B cell (primary cell): ENCODE data around the gene BMAL1. TPM values are rescaled to one million over a fixed set of nuclear protein-coding genes. Genes with fewer than 3 reads are reported as not detected.

Experiments
- ATAC-seq: fragments of 200-7000 bp; cut with Tn5 transposase; one replicate; pipeline ENCODE4 v1.10.0; 2021; ENCODE audit warnings: low read depth, mild to moderate bottlenecking, moderate number of reproducible peaks, moderate library complexity
- CTCF ChIA-PET: fragments of 350-600 bp; sonication (Branson Sonifier 250); formaldehyde crosslinking; loops from one replicate; lab custom pipeline; 2021; ENCODE audit warnings: antibody characterized with exemption, inconsistent platforms; lab: Charles Lee
- POLR2A ChIA-PET: fragments of 350-600 bp; sonication (Branson Sonifier 250); formaldehyde crosslinking; loops from one replicate; lab custom pipeline; 2021; ENCODE audit warnings: antibody characterized with exemption; lab: Charles Lee
- DNase-seq: peaks from one replicate; pipeline ENCODE4 v3.0.0; 2013
- H2AFZ ChIP-seq: 2 replicates; pipeline ENCODE4 v1.6.1; 2012; ENCODE audit warnings: mild to moderate bottlenecking, low read depth, low read length; ENCODE audit not compliant: insufficient read depth, poor library complexity, severe bottlenecking
- H3K27ac ChIP-seq, 2 donors: 1 replicate in 1 of 2; 2 replicates in 1 of 2; pipeline ENCODE4 v1.5.1; 2012 to 2013; ENCODE audit warnings: low read length in 2 of 2, mild to moderate bottlenecking in 2 of 2, moderate library complexity in 1 of 2
- H3K27me3 ChIP-seq, 4 experiments: fragments of 200-600 bp in 1 of 4; sonication (generic) in 1 of 4; replicated peaks in 1 of 4; 1 replicate in 2 of 4; 2 replicates in 2 of 4; pipeline versions ENCODE4 v1.6.1 to v1.7.0; 2013 to 2016; ENCODE audit warnings: low read length in 3 of 4, mild to moderate bottlenecking in 2 of 4, mixed read lengths in 1 of 4, moderate library complexity in 1 of 4; ENCODE audit not compliant: insufficient read depth in 4 of 4, control insufficient read depth in 3 of 4; ENCODE audit errors: control extremely low read depth in 1 of 4
- H3K36me3 ChIP-seq, 2 experiments: replicated peaks in 1 of 2; 1 replicate in 1 of 2; 2 replicates in 1 of 2; pipeline versions ENCODE4 v1.6.1 to v1.7.1; 2013; ENCODE audit warnings: low read length in 1 of 2; ENCODE audit not compliant: insufficient read depth in 2 of 2, control insufficient read depth in 1 of 2; ENCODE audit errors: control extremely low read depth in 1 of 2, extremely low read depth in 1 of 2
- H3K4me1 ChIP-seq, 2 donors: fragments of 200-600 bp in 1 of 2; sonication (generic) in 1 of 2; 1 replicate in 1 of 2; 2 replicates in 1 of 2; pipeline versions ENCODE4 v1.5.1 to v1.6.1; 2013 to 2017; ENCODE audit warnings: low read length in 2 of 2; ENCODE audit not compliant: control insufficient read depth in 2 of 2, insufficient read depth in 2 of 2
- H3K4me2 ChIP-seq: replicated peaks from 2 replicates; pipeline ENCODE3; 2012; ENCODE audit warnings: mild to moderate bottlenecking, low read depth, low read length; ENCODE audit not compliant: poor library complexity, severe bottlenecking
- H3K4me3 ChIP-seq, 5 experiments: fragments of 200-600 bp in 1 of 5; sonication (generic) in 1 of 5; 1 replicate in 3 of 5; 2 replicates in 2 of 5; pipeline versions ENCODE4 v1.5.1 to v1.7.0; 2011 to 2016; ENCODE audit warnings: low read length in 4 of 5, mild to moderate bottlenecking in 4 of 5, low read depth in 2 of 5, control low read depth in 1 of 5, moderate library complexity in 1 of 5; ENCODE audit not compliant: insufficient read depth in 1 of 5; ENCODE audit errors: control extremely low read depth in 1 of 5, extremely low read depth in 1 of 5
- H3K79me2 ChIP-seq: fragments of 200-600 bp; sonication (generic); one replicate; pipeline ENCODE4 v1.6.0; 2016; ENCODE audit warnings: low read length; ENCODE audit not compliant: control insufficient read depth, insufficient read depth
- H3K9ac ChIP-seq: fragments of 200-600 bp; sonication (generic); 2 replicates; pipeline ENCODE4 v1.6.1; 2017; ENCODE audit warnings: mild to moderate bottlenecking, low read length, moderate library complexity
- H3K9me3 ChIP-seq, 3 donors: one replicate each; pipeline versions ENCODE4 v1.6.1 to v1.7.1; 2013; ENCODE audit warnings: low read length in 2 of 3; ENCODE audit not compliant: control insufficient read depth in 2 of 3, insufficient read depth in 1 of 3; ENCODE audit errors: control extremely low read depth in 1 of 3
- H4K20me1 ChIP-seq: 2 replicates; pipeline ENCODE4 v1.6.0; 2012; ENCODE audit warnings: mild to moderate bottlenecking, low read length; ENCODE audit not compliant: insufficient read depth, control insufficient read depth, poor library complexity, severe bottlenecking
- H3K27ac Mint-ChIP-seq: one replicate; pipeline ENCODE4 v1.8.0; 2021; ENCODE audit warnings: mixed read lengths
- H3K27me3 Mint-ChIP-seq: one replicate; pipeline ENCODE4 v1.8.0; 2021; ENCODE audit warnings: mixed read lengths
- H3K4me1 Mint-ChIP-seq: one replicate; pipeline ENCODE4 v1.8.0; 2021; ENCODE audit warnings: mixed read lengths
- H3K4me3 Mint-ChIP-seq: one replicate; pipeline ENCODE4 v1.8.0; 2021; ENCODE audit warnings: mixed read lengths
- H3K9me3 Mint-ChIP-seq: one replicate; pipeline ENCODE4 v1.8.0; 2022; ENCODE audit warnings: mixed read lengths; ENCODE audit not compliant: insufficient read depth
- EZH2 ChIP-seq: IDR thresholded peaks from 2 replicates; pipeline ENCODE4 v1.6.1; 2012; ENCODE audit warnings: borderline replicate concordance, low read depth, mild to moderate bottlenecking, moderate library complexity, low read length; ENCODE audit not compliant: insufficient read depth, poor library complexity, severe bottlenecking
- WGBS: methylation state at CpG from one replicate; pipeline ENCODE4 v1.1.5; 2013; ENCODE audit warnings: missing lambda C conversion rate; ENCODE audit not compliant: insufficient coverage; 5-methylcytosine and 5-hydroxymethylcytosine counted together
- intact Hi-C: fragments of 100-400 bp; cut with micrococcal nuclease; formaldehyde crosslinking; loops from one replicate; pipeline ENCODE4 v1.10.0; 2022
- polyA plus RNA-seq: library from polyadenylated mRNA; depleted of rRNA; stranded (reverse); fragments of >200 nt; gene quantifications from 2 replicates; pipeline ENCODE4 v1.2.3, GENCODE V29; 2012
- total RNA-seq, 2 donors: library from RNA; stranded (reverse); fragments of 120-200 nt in 1 of 2; gene quantifications; 1 replicate in 1 of 2; 2 replicates in 1 of 2; pipeline versions ENCODE4 v1.2.3 to v1.2.4, GENCODE V29; 2013 to 2022
- TF ChIP-seq, protein P1 (sequence below): fragments of 200-600 bp; IDR thresholded peaks from one replicate; pipeline ENCODE4 v1.8.0; 2022; ENCODE audit warnings: antibody characterized with exemption, mild to moderate bottlenecking

BMAL1 gene
- total and polyA plus RNA-seq, 2 donors (not counting 1 experiment from before 2014, with no cell fraction given), result 8.6 to 39.1 TPM

DNA sequence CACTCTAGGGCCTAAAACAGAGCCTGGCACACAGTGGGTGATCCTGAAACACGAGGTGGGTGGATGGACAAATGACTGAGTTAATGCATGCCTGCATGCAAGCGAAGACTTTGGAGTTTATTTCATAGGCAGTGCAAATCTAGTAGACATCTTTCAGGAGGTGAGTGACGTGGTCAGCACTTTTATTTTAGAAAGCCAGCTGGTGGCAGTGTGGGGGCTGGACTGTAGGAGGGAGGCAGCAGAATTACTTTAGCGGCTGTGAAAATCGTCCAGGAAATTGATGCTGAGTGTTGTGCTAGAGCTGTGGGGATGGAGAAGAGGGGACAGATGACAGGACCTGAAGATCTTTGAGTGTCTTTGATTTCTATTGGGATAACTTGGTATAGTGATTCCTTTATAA, 47.1 kb downstream of the BMAL1 start:
- intact Hi-C loops, result no loop called here
- no peaks in the 10 kb centered on the region for H3K9me3 ChIP-seq
- H3K4me2 ChIP-seq, result no peak overlapping the region
- Mint-ChIP-seq H3K9me3 (no peaks in the 10 kb centered on the region), H3K4me1 (peaks cover 10% of the 10 kb centered on the region), H3K27ac (no peak overlapping the region), H3K4me3 (no peak overlapping the region), H3K27me3 (no peaks in the 10 kb centered on the region)
- H4K20me1 ChIP-seq, result peaks cover 3% of the 10 kb centered on the region
- ChIA-PET CTCF (no interaction called here), POLR2A (no interaction called here)
- H3K4me3 ChIP-seq, result no peak overlapping the region
- peaks cover 1 to 14% of the 10 kb centered on the region in 2 experiments for H3K36me3 ChIP-seq
- no peak overlapping the region for H3K9ac ChIP-seq
- no peak for DNase-seq
- H3K4me1 ChIP-seq, result no peaks in the 10 kb centered on the region
- no peaks in the 10 kb centered on the region for H3K27me3 ChIP-seq
- no peak overlapping the region for H2AFZ ChIP-seq
- ATAC-seq, result no peak
- TF ChIP-seq, protein P1, sequence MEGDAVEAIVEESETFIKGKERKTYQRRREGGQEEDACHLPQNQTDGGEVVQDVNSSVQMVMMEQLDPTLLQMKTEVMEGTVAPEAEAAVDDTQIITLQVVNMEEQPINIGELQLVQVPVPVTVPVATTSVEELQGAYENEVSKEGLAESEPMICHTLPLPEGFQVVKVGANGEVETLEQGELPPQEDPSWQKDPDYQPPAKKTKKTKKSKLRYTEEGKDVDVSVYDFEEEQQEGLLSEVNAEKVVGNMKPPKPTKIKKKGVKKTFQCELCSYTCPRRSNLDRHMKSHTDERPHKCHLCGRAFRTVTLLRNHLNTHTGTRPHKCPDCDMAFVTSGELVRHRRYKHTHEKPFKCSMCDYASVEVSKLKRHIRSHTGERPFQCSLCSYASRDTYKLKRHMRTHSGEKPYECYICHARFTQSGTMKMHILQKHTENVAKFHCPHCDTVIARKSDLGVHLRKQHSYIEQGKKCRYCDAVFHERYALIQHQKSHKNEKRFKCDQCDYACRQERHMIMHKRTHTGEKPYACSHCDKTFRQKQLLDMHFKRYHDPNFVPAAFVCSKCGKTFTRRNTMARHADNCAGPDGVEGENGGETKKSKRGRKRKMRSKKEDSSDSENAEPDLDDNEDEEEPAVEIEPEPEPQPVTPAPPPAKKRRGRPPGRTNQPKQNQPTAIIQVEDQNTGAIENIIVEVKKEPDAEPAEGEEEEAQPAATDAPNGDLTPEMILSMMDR, result no peak
- no peak for TF ChIP-seq EZH2
- peaks cover 33% of the 10 kb centered on the region for H3K79me2 ChIP-seq
- no peak overlapping the region for H3K27ac ChIP-seq
- WGBS, result 87% methylated on average over 5 of the region's 5 CpGs

DNA sequence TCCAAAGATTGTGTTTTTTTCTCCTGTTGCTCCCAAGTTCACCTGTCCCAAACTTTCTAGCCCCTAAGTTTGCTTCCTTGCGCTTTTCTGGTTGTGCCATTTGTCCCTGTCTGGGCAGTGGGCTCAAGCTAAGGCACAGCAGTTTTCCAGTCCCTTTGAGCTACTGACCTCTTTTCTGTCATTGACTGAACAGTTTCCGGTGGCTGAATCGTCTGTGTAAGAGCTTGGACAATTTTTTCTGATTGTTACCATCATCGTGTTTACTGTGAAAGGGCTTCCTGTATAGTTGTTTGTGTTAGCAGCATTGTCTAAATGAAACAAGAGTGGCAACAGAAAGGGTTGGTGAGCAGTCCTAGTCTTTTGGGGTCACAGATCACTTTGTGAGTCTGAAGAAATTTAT, 49.8 kb downstream of the BMAL1 start:
- H3K4me2 ChIP-seq, result no peak overlapping the region
- no peak overlapping the region for H2AFZ ChIP-seq
- intact Hi-C loops, result no loop called here
- Mint-ChIP-seq H3K27ac (no peak overlapping the region), H3K9me3 (no peaks in the 10 kb centered on the region), H3K4me1 (peaks cover 7% of the 10 kb centered on the region), H3K27me3 (no peaks in the 10 kb centered on the region), H3K4me3 (no peak overlapping the region)
- no peaks in the 10 kb centered on the region for H3K4me1 ChIP-seq
- 93% methylated on average over 3 of the region's 4 CpGs for WGBS
- no peaks in the 10 kb centered on the region for H3K9me3 ChIP-seq
- no peaks in the 10 kb centered on the region for H3K27me3 ChIP-seq
- CTCF ChIA-PET, result interaction anchor here (1.1 kb wide), 1 partner anchor 18 kb away, joined by 3 read pairs; no protein-coding TSS in a partner anchor
- DNase-seq, result no peak
- H3K9ac ChIP-seq, result no peak overlapping the region
- H3K36me3 ChIP-seq, result peaks cover 3 to 13% of the 10 kb centered on the region in 2 experiments
- no peak overlapping the region for H3K27ac ChIP-seq
- H3K4me3 ChIP-seq, result no peak overlapping the region
- ATAC-seq, result no peak
- POLR2A ChIA-PET, result no interaction called here
- peaks cover 15% of the 10 kb centered on the region for H3K79me2 ChIP-seq
- TF ChIP-seq, protein P1, result no peak
- no peak for TF ChIP-seq EZH2
- no peaks in the 10 kb centered on the region for H4K20me1 ChIP-seq
